A549 (cell line): ENCODE data around the gene LY6G6C.

Experiments used
- EP300 ChIP-seq, 2 experiments: fragments of >200 bp; sonication (Bioruptor Twin); formaldehyde crosslinking; IDR thresholded peaks; 2 replicates in 1 of 2; 3 replicates in 1 of 2; pipeline ENCODE4 v1.6.1; 2016 to 2017
- KDM1A ChIP-seq: fragments of 200-600 bp; sonication (generic); IDR thresholded peaks from 2 replicates; pipeline ENCODE4 v1.6.1; 2016; ENCODE audit warnings: low read depth, mild to moderate bottlenecking
- MAX ChIP-seq: IDR thresholded peaks from 2 replicates; pipeline ENCODE4 v1.6.1; 2012
- POLR2A ChIP-seq: IDR thresholded peaks from 2 replicates; pipeline ENCODE4 v1.6.1; 2012; ENCODE audit warnings: mild to moderate bottlenecking, low read length
- RAD21 ChIP-seq, 2 experiments: fragments of >200 bp in 1 of 2; sonication (Bioruptor Twin) in 1 of 2; formaldehyde crosslinking in 1 of 2; IDR thresholded peaks in 1 of 2; conservative IDR thresholded peaks in 1 of 2; 2 replicates in 1 of 2; 3 replicates in 1 of 2; pipeline ENCODE4 v1.6.1; 2012 to 2018; ENCODE audit warnings: inconsistent platforms in 1 of 2
- TF ChIP-seq, protein P1 (sequence below): fragments of 250-450 bp; sonication (Bioruptor Pico); IDR thresholded peaks from 2 replicates; pipeline ENCODE4 v1.5.0; 2021; ENCODE audit warnings: mild to moderate bottlenecking, moderate library complexity, borderline replicate concordance
- TF ChIP-seq, protein P2 (sequence below): fragments of >200 bp; sonication (Bioruptor Twin); formaldehyde crosslinking; IDR thresholded peaks from 3 replicates; pipeline ENCODE4 v1.5.1; 2016
- TF ChIP-seq, protein P3 (sequence below): IDR thresholded peaks from 2 replicates; pipeline ENCODE4 v1.6.1; 2012; ENCODE audit warnings: low read depth, borderline replicate concordance

DNA sequence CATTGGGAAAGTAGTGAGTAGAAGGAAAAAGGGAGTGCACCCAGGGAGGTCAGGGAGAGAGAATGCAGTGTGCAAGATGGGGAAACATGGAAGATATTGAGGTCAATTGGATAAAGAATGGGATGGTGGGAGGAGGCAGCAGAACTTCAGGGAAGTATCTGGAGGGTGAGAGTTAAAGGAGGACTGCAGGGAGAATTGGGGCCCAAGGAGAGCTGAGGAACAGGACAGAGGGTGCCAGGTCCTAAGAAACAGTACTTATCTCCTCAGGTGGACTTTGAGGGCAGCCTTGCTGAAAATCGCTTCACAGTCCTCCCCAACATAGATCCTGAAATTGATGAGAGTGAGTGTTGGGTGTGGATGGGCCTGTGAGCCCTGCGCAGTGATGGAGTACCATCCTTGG is 36.7 kb upstream of the LY6G6C start:
- TF ChIP-seq, protein P1, sequence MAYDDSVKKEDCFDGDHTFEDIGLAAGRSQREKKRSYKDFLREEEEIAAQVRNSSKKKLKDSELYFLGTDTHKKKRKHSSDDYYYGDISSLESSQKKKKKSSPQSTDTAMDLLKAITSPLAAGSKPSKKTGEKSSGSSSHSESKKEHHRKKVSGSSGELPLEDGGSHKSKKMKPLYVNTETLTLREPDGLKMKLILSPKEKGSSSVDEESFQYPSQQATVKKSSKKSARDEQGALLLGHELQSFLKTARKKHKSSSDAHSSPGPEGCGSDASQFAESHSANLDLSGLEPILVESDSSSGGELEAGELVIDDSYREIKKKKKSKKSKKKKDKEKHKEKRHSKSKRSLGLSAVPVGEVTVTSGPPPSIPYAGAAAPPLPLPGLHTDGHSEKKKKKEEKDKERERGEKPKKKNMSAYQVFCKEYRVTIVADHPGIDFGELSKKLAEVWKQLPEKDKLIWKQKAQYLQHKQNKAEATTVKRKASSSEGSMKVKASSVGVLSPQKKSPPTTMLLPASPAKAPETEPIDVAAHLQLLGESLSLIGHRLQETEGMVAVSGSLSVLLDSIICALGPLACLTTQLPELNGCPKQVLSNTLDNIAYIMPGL = no peak
- TF ChIP-seq POLR2A (no peak), MAX (no peak), RAD21 (conservative IDR thresholded peaks at IDR 0.05 in 1 of 2, IDR thresholded peaks at IDR 0.05 in 1 of 2) (no peak), EP300 (IDR thresholded peaks at IDR 0.05) (no peak), KDM1A (no peak)
- TF ChIP-seq, protein P2, sequence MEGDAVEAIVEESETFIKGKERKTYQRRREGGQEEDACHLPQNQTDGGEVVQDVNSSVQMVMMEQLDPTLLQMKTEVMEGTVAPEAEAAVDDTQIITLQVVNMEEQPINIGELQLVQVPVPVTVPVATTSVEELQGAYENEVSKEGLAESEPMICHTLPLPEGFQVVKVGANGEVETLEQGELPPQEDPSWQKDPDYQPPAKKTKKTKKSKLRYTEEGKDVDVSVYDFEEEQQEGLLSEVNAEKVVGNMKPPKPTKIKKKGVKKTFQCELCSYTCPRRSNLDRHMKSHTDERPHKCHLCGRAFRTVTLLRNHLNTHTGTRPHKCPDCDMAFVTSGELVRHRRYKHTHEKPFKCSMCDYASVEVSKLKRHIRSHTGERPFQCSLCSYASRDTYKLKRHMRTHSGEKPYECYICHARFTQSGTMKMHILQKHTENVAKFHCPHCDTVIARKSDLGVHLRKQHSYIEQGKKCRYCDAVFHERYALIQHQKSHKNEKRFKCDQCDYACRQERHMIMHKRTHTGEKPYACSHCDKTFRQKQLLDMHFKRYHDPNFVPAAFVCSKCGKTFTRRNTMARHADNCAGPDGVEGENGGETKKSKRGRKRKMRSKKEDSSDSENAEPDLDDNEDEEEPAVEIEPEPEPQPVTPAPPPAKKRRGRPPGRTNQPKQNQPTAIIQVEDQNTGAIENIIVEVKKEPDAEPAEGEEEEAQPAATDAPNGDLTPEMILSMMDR = no peak
- TF ChIP-seq, protein P3, sequence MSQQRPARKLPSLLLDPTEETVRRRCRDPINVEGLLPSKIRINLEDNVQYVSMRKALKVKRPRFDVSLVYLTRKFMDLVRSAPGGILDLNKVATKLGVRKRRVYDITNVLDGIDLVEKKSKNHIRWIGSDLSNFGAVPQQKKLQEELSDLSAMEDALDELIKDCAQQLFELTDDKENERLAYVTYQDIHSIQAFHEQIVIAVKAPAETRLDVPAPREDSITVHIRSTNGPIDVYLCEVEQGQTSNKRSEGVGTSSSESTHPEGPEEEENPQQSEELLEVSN = no peak
